ENCODE measurements around the gene CCDC92.
A peak's percentile ranks its signal among the peaks of the same experiment; 100 is the strongest.

Gene CCDC92

GRCh38 chr12:123958462-123958861 lies 14.2 kb downstream of the CCDC92 start:
- Mint-ChIP-seq H3K27ac (peak overlapping the region in 1 of 3 experiments; percentile 23), H3K9me3 (no peaks in the 10 kb centered on the region), H3K36me3 (ENCODE audit: low read depth) (no peaks in the 10 kb centered on the region), H3K4me1 (peaks cover 11% of the 10 kb centered on the region), H3K27me3 (ENCODE audit: low read depth) (no peaks in the 10 kb centered on the region), H3K4me3 (no peak overlapping the region)
- TF ChIP-seq, protein P1, sequence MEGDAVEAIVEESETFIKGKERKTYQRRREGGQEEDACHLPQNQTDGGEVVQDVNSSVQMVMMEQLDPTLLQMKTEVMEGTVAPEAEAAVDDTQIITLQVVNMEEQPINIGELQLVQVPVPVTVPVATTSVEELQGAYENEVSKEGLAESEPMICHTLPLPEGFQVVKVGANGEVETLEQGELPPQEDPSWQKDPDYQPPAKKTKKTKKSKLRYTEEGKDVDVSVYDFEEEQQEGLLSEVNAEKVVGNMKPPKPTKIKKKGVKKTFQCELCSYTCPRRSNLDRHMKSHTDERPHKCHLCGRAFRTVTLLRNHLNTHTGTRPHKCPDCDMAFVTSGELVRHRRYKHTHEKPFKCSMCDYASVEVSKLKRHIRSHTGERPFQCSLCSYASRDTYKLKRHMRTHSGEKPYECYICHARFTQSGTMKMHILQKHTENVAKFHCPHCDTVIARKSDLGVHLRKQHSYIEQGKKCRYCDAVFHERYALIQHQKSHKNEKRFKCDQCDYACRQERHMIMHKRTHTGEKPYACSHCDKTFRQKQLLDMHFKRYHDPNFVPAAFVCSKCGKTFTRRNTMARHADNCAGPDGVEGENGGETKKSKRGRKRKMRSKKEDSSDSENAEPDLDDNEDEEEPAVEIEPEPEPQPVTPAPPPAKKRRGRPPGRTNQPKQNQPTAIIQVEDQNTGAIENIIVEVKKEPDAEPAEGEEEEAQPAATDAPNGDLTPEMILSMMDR (IDR thresholded peaks at IDR 0.05; ENCODE audit: unreplicated experiment in 3 of 3): no peak

DNA sequence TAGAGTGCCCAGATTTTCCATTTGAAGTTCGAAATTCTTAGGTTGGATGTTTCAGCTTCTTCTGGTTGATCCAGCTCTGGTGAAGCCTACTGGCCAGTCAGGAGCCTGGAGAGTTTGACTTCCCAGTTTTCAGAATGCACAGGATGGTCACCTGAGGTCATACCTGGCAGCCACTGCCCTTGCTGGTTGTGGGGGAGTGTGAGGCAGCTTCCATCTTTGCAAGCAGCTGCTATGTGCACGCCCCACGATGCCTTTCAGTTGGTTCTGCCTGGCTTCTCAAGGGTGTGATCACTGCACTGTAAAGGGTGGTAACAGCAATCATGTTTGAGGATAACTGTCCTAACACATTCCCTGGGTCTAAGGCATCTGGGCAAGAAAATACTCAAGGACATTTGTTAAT lies 15.4 kb downstream of the CCDC92 start:
- TF ChIP-seq, protein P1 (IDR thresholded peaks at IDR 0.05; ENCODE audit: unreplicated experiment in 3 of 3): no peak
- H3K27ac Mint-ChIP-seq: peak overlapping the region in 1 of 3 experiments; percentile 25
- H3K27me3 Mint-ChIP-seq (ENCODE audit: low read depth): no peaks in the 10 kb centered on the region
- no peaks in the 10 kb centered on the region for H3K36me3 Mint-ChIP-seq (ENCODE audit: low read depth)
- H3K4me3 Mint-ChIP-seq: no peak overlapping the region
- H3K9me3 Mint-ChIP-seq: no peaks in the 10 kb centered on the region
- peaks cover 8% of the 10 kb centered on the region for H3K4me1 Mint-ChIP-seq

DNA sequence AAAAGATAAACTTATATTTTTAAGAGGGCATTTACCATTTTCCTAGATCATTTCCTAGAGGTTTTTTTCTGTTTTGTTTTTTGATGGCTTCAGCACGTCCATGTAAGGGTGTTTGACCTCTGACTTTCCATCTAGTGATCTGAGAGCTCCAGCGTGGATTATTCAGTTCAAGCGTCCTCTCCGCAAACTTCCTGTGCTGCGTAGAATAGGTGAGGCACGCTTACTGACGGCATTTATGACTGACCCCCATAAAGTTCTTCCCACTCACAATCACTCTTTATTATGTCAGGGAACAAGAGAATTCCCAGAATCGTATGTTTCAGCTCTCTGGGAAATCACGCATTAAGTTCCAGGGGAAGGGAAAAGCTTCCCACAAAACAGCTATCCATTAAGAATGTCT lies 16.4 kb downstream of the CCDC92 start:
- H3K27me3 Mint-ChIP-seq (ENCODE audit: low read depth): no peaks in the 10 kb centered on the region
- TF ChIP-seq, protein P1 (IDR thresholded peaks at IDR 0.05; ENCODE audit: unreplicated experiment in 3 of 3): no peak
- no peaks in the 10 kb centered on the region for H3K36me3 Mint-ChIP-seq (ENCODE audit: low read depth)
- H3K9me3 Mint-ChIP-seq: no peaks in the 10 kb centered on the region
- H3K27ac Mint-ChIP-seq: peak overlapping the region in 1 of 3 experiments; percentile 25
- H3K4me1 Mint-ChIP-seq: peaks cover 8% of the 10 kb centered on the region
- no peak overlapping the region for H3K4me3 Mint-ChIP-seq

DNA sequence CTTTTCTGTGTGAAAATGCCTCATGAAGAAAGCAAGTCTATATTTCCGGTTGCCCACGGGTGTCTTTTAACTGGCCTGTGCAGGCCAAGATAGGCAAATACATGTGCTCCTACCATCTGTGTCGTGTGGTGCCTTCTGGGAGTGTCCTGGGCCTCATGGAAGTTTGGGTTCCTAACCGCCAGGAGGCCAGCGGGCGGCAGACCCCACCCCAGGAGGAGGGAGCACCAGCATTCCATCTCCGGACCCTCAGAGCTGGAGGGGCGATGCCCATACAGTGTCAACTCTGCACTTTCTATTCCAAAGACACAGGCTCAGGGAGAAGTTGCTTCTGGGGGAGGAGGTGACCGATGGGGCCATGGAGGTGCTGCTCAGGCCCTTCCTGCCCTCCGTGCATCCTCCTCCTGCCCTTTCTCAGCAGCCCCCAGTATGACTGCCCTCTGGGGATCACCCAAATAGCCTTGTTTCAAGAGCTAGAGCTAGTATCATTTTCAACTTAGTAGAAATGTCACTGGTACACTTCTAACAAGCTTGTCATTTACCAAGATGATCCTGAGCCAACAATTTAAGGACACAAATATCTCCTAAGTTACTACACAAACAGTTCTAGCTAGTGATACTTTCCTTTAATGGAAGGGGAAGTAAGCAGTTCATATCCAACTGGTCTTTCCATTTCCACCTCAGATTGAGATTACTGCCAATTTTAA lies 17.8 kb downstream of the CCDC92 start:
- Mint-ChIP-seq H3K27me3 (ENCODE audit: low read depth) (no peaks in the 10 kb centered on the region), H3K36me3 (ENCODE audit: low read depth) (peaks cover 4% of the 10 kb centered on the region), H3K4me3 (no peak overlapping the region), H3K27ac (no peak overlapping the region), H3K4me1 (peaks cover 20% of the 10 kb centered on the region), H3K9me3 (no peaks in the 10 kb centered on the region)
- TF ChIP-seq, protein P1 (IDR thresholded peaks at IDR 0.05; ENCODE audit: unreplicated experiment in 3 of 3): no peak

DNA sequence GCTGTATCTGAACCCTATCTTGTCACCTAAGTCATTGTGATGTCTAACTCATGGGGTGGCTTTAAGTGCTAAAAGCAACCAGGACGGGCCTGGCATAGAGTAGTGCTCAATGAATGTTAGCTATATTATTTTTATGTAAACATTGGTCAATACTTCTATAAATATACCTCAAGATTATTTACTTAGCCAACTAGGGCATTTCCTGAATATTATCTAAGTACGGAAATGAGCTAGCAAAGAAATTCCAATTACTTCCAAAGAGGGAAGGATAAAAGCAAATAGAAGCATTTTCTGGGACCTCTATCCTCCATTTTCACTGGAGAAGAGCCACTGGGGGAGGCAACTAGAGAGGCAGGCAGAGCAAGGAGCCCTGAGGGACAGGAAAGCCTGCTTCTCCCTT lies 20.6 kb downstream of the CCDC92 start:
- Mint-ChIP-seq H3K4me1 (peaks cover 43% of the 10 kb centered on the region), H3K36me3 (ENCODE audit: low read depth) (peaks cover 20% of the 10 kb centered on the region), H3K27ac (peak overlapping the region in 1 of 3 experiments; percentile 57), H3K4me3 (no peak overlapping the region), H3K27me3 (ENCODE audit: low read depth) (no peaks in the 10 kb centered on the region), H3K9me3 (no peaks in the 10 kb centered on the region)
- TF ChIP-seq, protein P1 (IDR thresholded peaks at IDR 0.05; ENCODE audit: unreplicated experiment in 3 of 3): no peak

DNA sequence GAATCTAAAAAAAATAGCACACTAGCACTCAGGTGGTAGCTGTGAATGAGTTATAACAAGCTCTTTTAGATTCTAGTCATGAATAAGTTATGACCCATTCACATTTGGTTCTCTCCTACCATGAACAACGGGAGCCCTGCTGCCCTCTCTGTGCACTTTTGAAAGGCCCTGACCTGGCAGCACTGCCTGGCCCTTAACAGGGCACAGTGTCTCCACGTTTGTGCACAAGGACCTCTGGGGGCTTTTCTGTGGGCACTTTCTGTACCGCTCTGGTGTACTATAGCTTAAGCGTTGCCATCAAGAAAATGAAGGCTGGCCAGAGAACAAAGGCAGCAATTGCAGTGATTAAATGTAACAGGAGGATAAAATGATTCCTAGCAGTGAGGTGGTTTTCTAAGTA lies 21.2 kb downstream of the CCDC92 start:
- Mint-ChIP-seq H3K27ac (peak overlapping the region in 1 of 3 experiments; percentile 57), H3K36me3 (ENCODE audit: low read depth) (peaks cover 20% of the 10 kb centered on the region), H3K4me3 (no peak overlapping the region), H3K9me3 (no peaks in the 10 kb centered on the region), H3K4me1 (peaks cover 38% of the 10 kb centered on the region), H3K27me3 (ENCODE audit: low read depth) (no peaks in the 10 kb centered on the region)
- TF ChIP-seq, protein P1 (IDR thresholded peaks at IDR 0.05; ENCODE audit: unreplicated experiment in 3 of 3): no peak
